Activated B cell treated with CpG ODN at 0.5 μM for 24 hours (primary cell): Measurements from ENCODE around the gene KDM8. TPM values are rescaled to one million over a fixed set of nuclear protein-coding genes. Genes with fewer than 3 reads are reported as not detected.
A peak's percentile ranks its signal among the peaks of the same experiment; 100 is the strongest.

Experiments used
- ATAC-seq: fragments of 200-7000 bp; cut with Tn5 transposase; one replicate; pipeline ENCODE4 v1.10.0; 2021; ENCODE audit warnings: low read depth, mild to moderate bottlenecking, moderate library complexity
- CTCF ChIA-PET: fragments of 350-600 bp; sonication (Branson Sonifier 250); formaldehyde crosslinking; loops from one replicate; lab custom pipeline; 2021; ENCODE audit warnings: antibody characterized with exemption; lab: Charles Lee
- POLR2A ChIA-PET: fragments of 350-600 bp; sonication (Branson Sonifier 250); formaldehyde crosslinking; loops from one replicate; lab custom pipeline; 2021; ENCODE audit warnings: antibody characterized with exemption; lab: Charles Lee
- DNase-seq: peaks from one replicate; pipeline ENCODE4 v3.0.0; 2022
- H3K27ac Mint-ChIP-seq: one replicate; pipeline ENCODE4 v1.8.0; 2020; ENCODE audit warnings: mixed read lengths
- H3K27me3 Mint-ChIP-seq: one replicate; pipeline ENCODE4 v1.8.0; 2021; ENCODE audit warnings: mixed read lengths
- H3K36me3 Mint-ChIP-seq: one replicate; pipeline ENCODE4 v1.8.0; 2021; ENCODE audit warnings: low read depth, mixed read lengths
- H3K4me1 Mint-ChIP-seq: one replicate; pipeline ENCODE4 v1.8.0; 2021; ENCODE audit warnings: mixed read lengths
- H3K4me3 Mint-ChIP-seq: one replicate; pipeline ENCODE4 v1.8.0; 2020; ENCODE audit warnings: mild to moderate bottlenecking, mixed read lengths
- H3K9me3 Mint-ChIP-seq: one replicate; pipeline ENCODE4 v1.8.0; 2020; ENCODE audit warnings: mixed read lengths
- intact Hi-C: fragments of 100-400 bp; cut with micrococcal nuclease; formaldehyde crosslinking; loops from one replicate; pipeline ENCODE4 v1.15.1; 2024
- total RNA-seq: library from RNA; stranded (reverse); gene quantifications from 2 replicates; pipeline ENCODE4 v1.2.3, GENCODE V29; 2022
- TF ChIP-seq, protein P1 (sequence below): fragments of 200-600 bp; IDR thresholded peaks from one replicate; pipeline ENCODE4 v1.8.0; 2022; ENCODE audit warnings: antibody characterized with exemption, mild to moderate bottlenecking

Gene KDM8
- total RNA-seq, 1 donor from 2014 or later, result 17.9 TPM

DNA sequence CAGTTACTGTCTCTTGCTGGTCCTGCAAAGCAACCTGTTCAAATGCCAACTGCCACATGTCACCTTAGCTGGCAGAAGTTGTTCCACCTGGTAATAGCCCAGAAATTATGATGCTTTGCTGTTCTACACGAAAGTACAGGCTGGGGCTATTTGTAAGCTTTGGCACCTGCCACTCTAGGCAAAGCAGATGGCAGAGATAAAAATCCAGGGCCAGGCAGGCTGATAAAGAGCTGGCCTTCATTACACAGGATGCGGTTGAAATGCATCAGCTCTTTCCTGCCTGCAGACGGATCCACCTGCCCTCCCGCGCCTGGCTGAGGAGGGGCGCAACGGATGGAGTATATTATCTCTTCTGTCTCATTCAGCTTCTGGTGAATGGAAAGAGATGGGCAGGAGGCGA is 29.3 kb upstream of the KDM8 start:
- Mint-ChIP-seq H3K36me3 (no peaks in the 10 kb centered on the region), H3K4me3 (peak overlapping the region; percentile 32), H3K9me3 (no peaks in the 10 kb centered on the region), H3K27ac (peak overlapping the region; percentile 76), H3K27me3 (no peaks in the 10 kb centered on the region), H3K4me1 (peaks cover 53% of the 10 kb centered on the region)
- no peak for DNase-seq
- ATAC-seq, result peak; percentile 78
- intact Hi-C loops, result no loop called here
- CTCF ChIA-PET, result interaction anchor here (0.5 to 1.8 kb wide), 8 partner anchors 19 to 419 kb away, joined by 3 to 10 read pairs (median 4); no protein-coding TSS in a partner anchor
- TF ChIP-seq, protein P1, sequence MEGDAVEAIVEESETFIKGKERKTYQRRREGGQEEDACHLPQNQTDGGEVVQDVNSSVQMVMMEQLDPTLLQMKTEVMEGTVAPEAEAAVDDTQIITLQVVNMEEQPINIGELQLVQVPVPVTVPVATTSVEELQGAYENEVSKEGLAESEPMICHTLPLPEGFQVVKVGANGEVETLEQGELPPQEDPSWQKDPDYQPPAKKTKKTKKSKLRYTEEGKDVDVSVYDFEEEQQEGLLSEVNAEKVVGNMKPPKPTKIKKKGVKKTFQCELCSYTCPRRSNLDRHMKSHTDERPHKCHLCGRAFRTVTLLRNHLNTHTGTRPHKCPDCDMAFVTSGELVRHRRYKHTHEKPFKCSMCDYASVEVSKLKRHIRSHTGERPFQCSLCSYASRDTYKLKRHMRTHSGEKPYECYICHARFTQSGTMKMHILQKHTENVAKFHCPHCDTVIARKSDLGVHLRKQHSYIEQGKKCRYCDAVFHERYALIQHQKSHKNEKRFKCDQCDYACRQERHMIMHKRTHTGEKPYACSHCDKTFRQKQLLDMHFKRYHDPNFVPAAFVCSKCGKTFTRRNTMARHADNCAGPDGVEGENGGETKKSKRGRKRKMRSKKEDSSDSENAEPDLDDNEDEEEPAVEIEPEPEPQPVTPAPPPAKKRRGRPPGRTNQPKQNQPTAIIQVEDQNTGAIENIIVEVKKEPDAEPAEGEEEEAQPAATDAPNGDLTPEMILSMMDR, result no peak
- POLR2A ChIA-PET, result interaction anchor here (0.7 to 1.6 kb wide), 7 partner anchors 26 to 194 kb away, joined by 3 to 9 read pairs (median 3); partner anchors contain the start of gene KDM8

DNA sequence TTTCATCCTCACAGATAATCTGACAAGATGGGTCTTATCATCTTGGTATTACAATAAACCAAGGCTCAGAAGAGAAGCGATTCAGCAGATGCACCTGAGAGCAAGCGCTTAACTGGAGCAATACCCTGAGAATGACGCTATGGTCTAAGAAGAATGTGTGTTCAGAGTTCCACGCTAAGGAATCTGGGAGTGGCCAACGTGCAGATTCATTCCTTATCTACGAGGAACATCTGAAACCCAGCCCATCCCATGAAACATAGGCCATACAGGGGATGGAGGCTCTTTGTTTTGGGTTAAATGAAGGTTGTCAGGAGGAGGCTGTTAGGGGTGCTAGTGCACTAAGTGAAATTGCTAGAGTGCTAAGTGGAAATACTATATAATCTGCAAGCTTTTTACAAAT is 28.5 kb upstream of the KDM8 start:
- Mint-ChIP-seq H3K36me3 (no peaks in the 10 kb centered on the region), H3K9me3 (no peaks in the 10 kb centered on the region), H3K4me3 (no peak overlapping the region), H3K27me3 (no peaks in the 10 kb centered on the region), H3K4me1 (peaks cover 56% of the 10 kb centered on the region), H3K27ac (peak overlapping the region; percentile 76)
- ATAC-seq (no peak), DNase-seq (no peak)
- ChIA-PET CTCF (interaction anchor here (1.2 to 1.5 kb wide), 3 partner anchors 60 to 181 kb away, joined by 3 to 10 read pairs (median 5); no protein-coding TSS in a partner anchor), POLR2A (interaction anchor here (0.6 to 0.9 kb wide), 2 partner anchors 62 to 138 kb away, joined by 3 to 7 read pairs; no protein-coding TSS in a partner anchor)
- intact Hi-C loops, result no loop called here
- TF ChIP-seq, protein P1, result no peak

DNA sequence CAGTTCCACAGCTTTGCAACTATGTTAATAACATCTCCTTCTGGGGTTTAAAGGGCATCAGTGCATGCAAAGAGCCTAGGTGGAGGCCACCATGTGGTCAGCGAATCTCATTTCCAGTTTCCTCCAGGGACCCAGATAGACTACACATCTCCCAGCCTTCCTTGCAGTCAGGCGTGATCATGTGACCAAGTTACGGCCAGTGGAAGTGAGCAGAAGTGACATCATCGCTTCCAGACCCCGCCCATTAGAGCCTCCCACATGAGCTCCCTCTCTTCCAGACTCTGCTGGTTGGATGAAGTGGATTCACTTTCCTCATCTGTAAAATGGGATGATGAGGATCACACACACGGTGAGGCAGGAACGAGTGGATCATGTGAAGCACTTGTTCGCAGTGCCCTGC is 27.4 kb upstream of the KDM8 start:
- TF ChIP-seq, protein P1, result no peak
- no peak overlapping the region for H3K4me3 Mint-ChIP-seq
- ATAC-seq (no peak), DNase-seq (no peak)
- peaks cover 56% of the 10 kb centered on the region for H3K4me1 Mint-ChIP-seq
- ChIA-PET POLR2A (no interaction called here), CTCF (interaction anchor here (1.2 kb wide), 1 partner anchor 59 kb away, joined by 3 read pairs; no protein-coding TSS in a partner anchor)
- intact Hi-C loops, result no loop called here
- H3K36me3 Mint-ChIP-seq, result no peaks in the 10 kb centered on the region
- H3K27ac Mint-ChIP-seq, result no peak overlapping the region
- no peaks in the 10 kb centered on the region for H3K27me3 Mint-ChIP-seq
- no peaks in the 10 kb centered on the region for H3K9me3 Mint-ChIP-seq

DNA sequence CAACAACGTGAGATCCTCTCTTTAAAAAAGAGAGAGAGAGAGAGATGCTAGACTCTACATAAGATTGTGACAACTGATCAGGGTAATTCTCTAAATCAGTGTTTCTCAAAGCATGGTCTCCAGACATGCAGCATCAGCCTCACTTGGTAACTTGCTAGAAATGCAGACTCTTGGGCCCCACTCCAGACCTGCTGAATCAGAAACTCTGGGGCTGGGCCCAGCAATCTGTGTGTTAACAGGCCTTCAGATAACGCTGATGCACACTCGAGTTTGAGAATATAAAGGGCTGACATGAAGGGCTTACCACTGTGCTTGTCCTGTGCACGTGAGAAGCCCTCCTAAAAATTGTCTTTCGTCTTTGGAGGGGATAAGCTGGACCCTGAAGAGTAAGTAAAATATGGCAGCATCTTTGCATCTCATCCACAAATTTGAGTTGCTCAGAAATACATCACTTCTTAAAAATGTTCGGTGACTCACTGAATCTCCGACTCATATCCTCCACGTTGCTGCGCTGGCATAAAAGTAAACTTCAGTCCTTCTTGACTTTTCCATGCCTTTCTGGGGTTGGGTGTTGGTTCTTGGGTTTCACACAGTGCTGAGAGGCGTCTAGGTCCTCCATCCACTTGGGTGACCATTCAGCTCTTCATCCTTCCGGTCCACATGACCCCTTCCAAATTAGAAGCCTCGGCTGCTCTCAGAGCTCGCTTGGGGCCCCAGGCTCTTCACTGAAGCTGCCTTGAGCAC is 26.1 kb upstream of the KDM8 start:
- POLR2A ChIA-PET, result no interaction called here
- H3K4me3 Mint-ChIP-seq, result no peak overlapping the region
- intact Hi-C loops, result no loop called here
- TF ChIP-seq, protein P1, result no peak
- H3K4me1 Mint-ChIP-seq, result peaks cover 50% of the 10 kb centered on the region
- no peaks in the 10 kb centered on the region for H3K36me3 Mint-ChIP-seq
- peaks cover 3% of the 10 kb centered on the region for H3K9me3 Mint-ChIP-seq
- H3K27me3 Mint-ChIP-seq, result no peaks in the 10 kb centered on the region
- DNase-seq (no peak), ATAC-seq (no peak)
- CTCF ChIA-PET, result interaction anchor here (4.1 to 5.0 kb wide), 2 partner anchors 58 to 191 kb away, joined by 26 to 37 read pairs; no protein-coding TSS in a partner anchor
- H3K27ac Mint-ChIP-seq, result no peak overlapping the region

DNA sequence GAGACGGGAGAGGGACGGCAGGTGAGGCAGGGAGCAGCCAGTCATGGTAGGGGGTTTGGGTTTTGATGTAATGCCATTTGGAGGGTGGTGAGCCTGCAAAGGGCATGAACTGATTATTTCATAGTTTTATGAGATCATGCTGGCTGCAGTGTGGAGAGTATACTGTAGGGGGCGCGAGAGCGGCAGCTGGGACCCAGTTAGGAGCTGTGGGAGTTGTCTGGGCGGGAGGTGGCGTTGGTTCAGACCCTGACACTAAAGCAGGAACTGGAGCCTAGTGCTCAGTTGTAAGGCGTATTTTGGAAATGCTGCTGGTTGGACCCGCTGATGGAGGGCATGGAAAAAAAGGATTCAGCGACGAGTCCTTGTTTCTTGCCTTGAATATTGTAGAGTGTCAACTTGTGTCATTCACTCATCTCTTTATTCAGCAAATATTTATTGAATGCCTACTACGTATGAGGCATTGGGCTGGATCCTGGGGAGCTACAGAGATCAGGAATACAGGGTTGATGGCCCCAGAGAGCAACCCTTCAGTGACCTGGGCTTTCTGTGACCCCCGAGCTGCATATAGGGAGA is 23.7 kb upstream of the KDM8 start:
- ChIA-PET POLR2A (interaction anchor here (0.9 to 2.4 kb wide), 8 partner anchors 20 to 271 kb away, joined by 3 to 13 read pairs (median 4); partner anchors contain the start of gene KDM8), CTCF (interaction anchor here (0.7 to 5.0 kb wide), 29 partner anchors 10 to 287 kb away, joined by 3 to 37 read pairs (median 4); partner anchors contain the start of gene KDM8)
- Mint-ChIP-seq H3K36me3 (no peaks in the 10 kb centered on the region), H3K4me3 (no peak overlapping the region), H3K27ac (peak overlapping the region; percentile 5), H3K27me3 (no peaks in the 10 kb centered on the region), H3K9me3 (peaks cover 3% of the 10 kb centered on the region), H3K4me1 (peaks cover 28% of the 10 kb centered on the region)
- intact Hi-C loops, result loop anchor here (1.0 to 2.0 kb wide), 5 partner anchors 20 to 278 kb away; no protein-coding TSS in a partner anchor
- DNase-seq (peak; percentile 73), ATAC-seq (peak; percentile 99)
- TF ChIP-seq, protein P1, result peak; percentile 49
